HUDEP-2 (cell line): Measurements from ENCODE around the gene ANKMY1.
A peak's percentile ranks its signal among the peaks of the same experiment; 100 is the strongest.

Source experiments
- DNase-seq, 76 experiments: peaks; one replicate each; lab custom pipeline; 2025; ENCODE audit not compliant: unreplicated experiment in 76 of 76; lab: John Stamatoyannopoulos, UW

The ANKMY1 gene

GRCh38 chr2:240595381-240596079, 37.7 kb upstream of the ANKMY1 start:
- peak in 9 of 76 experiments; percentile 1 to 36 (median 16) for DNase-seq

- DNase-seq = no peak
Observed at GRCh38 chr2:240594511-240595380, 37.0 kb upstream of the ANKMY1 start.

DNA sequence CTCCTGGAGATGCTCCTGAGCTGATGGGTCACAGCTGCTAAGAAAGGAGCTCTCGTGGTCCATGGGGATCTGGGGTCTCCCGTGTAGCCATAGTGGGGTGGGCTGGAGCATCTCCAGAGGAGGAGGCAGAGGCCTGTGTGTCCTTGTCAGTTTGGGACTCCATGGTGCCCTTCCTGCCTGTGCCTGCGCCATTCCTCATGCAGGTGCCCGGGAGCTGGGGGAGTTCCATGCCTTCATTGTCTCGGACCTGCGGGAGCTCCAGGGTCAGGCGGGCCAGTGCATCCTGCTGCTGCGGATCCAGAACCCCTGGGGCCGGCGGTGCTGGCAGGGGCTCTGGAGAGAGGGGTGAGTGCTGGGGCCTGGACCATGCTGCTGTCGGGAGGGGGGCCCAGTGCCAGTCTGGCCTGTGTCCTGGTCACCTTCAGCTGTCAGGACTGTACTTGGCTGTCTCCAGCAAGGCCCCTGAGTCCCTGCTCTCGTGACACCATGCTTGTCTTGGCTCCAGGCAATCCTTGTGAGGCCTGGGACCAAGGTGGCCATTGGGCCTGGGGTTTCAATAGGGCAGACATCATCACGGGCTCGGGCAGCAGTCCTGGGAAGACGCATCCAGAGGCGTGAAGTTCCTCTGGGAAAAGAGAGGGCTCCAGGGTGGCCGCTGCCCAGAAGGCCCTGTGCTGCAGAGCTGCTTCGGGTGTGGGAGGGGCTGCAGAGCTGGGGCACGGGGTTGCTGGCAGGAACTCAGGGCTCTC, 36.1 kb upstream of the ANKMY1 start:
- DNase-seq = no peak

DNA sequence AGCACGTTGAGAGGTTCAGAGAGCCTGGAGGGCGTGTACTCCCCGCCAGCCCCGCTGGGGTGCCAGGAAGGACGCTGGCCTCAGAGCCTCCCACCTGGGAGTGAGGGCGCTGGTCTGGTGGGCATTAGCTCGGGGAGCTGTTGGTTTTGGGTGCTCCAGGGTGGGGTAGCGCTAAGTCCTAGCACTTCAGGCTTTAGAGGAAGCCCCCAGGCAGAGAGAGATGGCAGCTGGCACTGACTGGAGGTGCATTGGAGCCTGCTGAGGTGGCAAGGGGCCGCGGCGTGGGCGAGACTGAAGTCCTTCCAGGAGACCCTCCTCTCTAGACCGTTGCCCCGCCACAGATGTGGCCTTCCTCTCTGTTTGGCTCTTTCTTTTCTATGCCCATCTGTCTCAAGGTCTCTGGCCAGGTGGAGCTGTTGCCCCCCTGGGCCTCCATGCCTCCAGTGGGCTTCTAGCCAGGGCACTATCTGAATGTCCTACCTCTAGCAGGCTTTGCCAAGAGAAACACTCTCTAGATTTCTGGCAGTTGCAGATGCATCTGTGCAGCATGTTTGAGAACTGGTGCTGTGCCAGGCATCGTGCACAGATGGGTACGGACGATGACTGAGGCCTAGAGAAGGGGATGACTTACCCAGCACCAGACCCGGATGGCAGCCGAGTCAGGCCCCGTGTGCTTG, 35.4 kb upstream of the ANKMY1 start:
- DNase-seq = no peak

GRCh38 chr2:240591784-240592183, 34.0 kb upstream of the ANKMY1 start:
- no peak for DNase-seq

GRCh38 chr2:240591226-240591625, 33.4 kb upstream of the ANKMY1 start:
- no peak for DNase-seq

DNA sequence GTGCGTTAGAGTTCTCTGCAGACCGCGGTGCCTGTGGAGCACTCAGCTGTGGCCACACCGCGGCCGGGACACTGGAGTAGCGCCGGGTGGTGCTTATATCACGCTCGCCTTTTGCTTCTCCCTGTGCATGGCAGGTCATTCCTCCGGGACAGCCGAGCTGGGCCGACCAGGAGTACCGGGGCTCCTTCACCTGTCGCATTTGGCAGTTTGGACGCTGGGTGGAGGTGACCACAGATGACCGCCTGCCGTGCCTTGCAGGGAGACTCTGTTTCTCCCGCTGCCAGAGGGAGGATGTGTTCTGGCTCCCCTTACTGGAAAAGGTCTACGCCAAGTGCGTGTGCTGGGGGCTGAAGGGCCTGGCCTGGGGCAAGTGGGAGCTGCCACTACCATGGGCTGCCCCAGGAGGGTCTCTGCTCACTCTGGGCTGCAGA, 32.9 kb upstream of the ANKMY1 start:
- no peak for DNase-seq

GRCh38 chr2:240589850-240590525, 32.2 kb upstream of the ANKMY1 start:
- DNase-seq = no peak

DNA sequence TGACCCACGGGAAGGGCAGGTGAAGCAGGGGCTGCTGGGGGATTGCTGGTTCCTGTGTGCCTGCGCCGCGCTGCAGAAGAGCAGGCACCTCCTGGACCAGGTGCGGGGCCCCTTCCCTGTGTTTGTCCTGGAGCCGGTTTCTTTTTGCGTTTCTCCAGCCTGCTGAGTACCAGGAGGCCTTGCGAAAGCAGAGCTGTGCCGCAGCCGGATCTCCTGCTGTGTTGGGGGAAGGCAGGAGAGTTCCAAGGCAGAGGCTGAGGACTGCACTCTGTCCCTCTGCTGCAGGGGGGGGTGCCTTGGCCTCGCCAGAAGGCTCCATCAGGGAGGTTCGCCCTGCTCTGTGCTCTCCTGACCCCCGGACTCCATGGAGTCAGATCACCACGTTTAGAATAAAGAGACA, 31.6 kb upstream of the ANKMY1 start:
- DNase-seq = no peak

GRCh38 chr2:240588669-240589068, 30.9 kb upstream of the ANKMY1 start:
- DNase-seq = no peak

GRCh38 chr2:240588006-240588655, 30.3 kb upstream of the ANKMY1 start:
- no peak for DNase-seq

DNA sequence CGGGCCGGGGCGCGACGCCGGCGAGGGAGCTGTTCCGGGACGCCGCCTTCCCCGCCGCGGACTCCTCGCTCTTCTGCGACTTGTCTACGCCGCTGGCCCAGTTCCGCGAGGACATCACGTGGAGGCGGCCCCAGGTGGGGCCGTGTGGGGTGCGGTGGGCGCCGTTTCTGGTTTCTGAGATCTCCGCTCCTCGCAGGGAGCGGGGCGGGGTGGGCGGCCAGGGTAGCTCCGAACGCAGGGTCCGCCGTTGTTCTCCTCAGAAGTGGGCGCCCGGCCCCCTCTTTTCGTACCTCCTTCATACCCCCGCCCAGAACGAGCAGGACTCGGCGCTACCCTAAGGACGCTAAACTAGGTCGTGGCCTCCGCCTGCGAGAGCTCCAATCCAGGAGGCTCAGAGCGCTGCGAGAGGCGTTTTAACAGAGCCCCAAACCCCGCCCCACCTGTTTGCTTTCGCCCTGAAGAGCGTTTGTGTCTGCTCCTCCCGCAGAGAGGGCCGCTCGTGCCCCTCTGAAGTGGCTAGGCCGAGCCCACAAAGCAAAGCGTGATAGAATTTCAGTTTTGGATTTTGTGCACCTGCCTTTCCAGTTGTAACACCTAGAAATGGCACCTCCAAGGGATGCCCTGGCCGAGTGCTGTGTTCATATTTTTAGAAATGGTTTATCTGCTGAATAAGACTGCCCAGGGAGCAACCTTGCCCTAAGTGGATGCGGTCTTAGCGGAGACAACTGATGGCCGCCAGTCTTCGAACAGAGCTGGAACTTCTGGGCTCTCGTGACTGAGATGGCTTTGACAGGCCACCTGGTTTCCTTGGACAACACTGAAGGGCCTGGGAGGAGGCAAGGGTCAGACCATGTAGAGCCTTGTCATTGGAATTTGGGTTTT, 29.4 kb upstream of the ANKMY1 start:
- DNase-seq = peak in 24 of 76 experiments; percentile 7 to 52 (median 24)

DNA sequence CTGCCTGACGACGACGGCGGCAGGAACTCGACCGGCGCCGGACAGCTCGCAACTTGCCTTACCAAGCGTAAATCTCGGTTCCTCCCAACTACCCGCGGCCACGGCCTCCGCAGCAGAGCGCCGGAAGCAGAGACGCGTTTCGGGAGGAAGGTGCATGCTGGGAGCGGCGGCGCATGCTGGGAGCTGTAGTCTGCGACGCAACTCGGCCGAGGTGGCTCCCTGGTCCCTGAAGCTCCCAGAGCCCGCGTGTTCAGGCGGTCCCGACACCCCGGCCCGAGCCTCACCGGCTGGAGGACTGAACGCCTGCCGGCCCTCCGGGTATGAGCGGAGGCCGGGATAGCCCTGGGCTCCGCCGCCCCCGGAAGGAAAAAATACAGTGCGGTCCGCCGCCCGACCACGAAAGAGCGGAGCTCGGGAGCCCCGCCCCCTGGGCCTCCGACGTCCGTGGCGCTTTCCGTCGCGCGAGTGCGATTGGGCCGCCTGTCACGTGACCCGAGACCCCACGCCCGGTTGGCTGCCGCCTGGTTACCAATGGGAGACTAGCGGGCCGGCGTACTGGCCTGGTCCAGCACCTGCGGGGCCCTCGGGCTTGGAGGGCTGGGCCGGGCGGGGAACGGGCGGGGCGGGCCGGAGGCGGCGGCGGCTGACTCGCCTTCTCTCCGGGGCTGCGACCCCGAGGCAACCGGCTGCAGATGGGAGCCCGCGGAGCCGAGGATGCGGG, 28.6 kb upstream of the ANKMY1 start, which contains the start of gene CAPN10:
Gene CAPN10 (plus strand): TSS at position 537 of the 721 bp plus-strand sequence. CDS start 178 bp downstream, at position 715.
- peak in 75 of 76 experiments; percentile 32 to 96 (median 90) for DNase-seq

GRCh38 chr2:240585681-240586197, 28.0 kb upstream of the ANKMY1 start:
- DNase-seq = no peak

DNA sequence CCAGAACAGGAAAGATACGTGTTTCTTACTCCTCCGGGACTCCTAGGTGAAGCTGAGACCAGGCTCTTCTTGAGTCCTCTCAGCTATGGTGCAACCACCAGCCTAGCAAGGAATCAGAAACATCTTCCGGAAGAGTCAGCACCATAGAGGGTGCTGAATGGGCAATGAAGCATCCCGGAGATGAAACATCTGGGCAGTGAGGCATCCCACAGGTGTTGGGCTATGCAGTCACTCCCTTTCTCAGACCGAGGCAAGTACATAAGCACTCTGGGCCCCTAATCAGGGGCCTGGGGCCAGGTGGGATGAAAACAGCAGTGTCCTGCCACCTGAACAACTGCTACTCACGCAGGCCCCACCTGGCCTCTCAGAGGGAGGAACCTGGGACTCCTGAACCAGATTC, 27.3 kb upstream of the ANKMY1 start:
- DNase-seq = no peak

DNA sequence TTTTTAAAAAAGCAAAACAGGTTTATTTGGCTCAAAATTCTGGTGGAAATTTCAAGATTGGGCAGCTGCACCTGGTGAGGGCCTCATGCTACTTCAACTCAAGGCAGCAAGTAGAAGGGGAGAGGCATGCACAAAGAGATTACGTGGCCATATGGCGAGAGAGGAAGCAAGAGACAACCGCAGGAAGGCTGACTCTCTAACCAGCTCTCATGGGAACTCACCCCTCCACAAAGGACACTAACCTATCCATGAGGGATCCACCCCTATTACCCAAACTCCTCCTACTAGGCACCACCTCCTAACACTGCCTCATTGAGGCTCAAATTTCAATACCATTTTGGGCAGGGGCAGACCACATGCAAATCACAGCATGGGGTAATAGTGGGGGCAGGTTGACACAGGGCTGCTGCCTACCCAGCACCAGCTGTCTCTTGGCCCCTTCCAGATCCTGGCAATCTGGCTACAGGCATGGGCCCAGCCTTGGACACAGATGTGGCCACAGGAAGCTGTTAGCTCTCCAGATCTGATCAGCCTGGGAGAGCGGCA, 26.8 kb upstream of the ANKMY1 start:
- peak in 7 of 76 experiments; percentile 11 to 48 (median 27) for DNase-seq

GRCh38 chr2:240583774-240584173, 26.0 kb upstream of the ANKMY1 start:
- DNase-seq = no peak
